SK-N-SH (cell line): ENCODE measurements around the gene ST7. TPM values are rescaled to one million over a fixed set of nuclear protein-coding genes. Genes with fewer than 3 reads are reported as not detected.

Source experiments
- CTCF ChIA-PET: fragments of 300-600, 350-600 bp; formaldehyde crosslinking; extraction: SDS; loops from one replicate; lab custom pipeline; 2021; lab: Yijun Ruan, JAX
- POLR2A ChIA-PET: fragments of 350-600 bp; sonication (Branson Sonifier 250); formaldehyde crosslinking; extraction: SDS; loops from one replicate; lab custom pipeline; 2020; ENCODE audit warnings: antibody characterized with exemption, inconsistent platforms; lab: Yijun Ruan, JAX
- DNase-seq: peaks from one replicate; pipeline ENCODE4 v3.0.0; 2012
- H2AFZ ChIP-seq: fragments of 200-600 bp; sonication (generic); 2 replicates; pipeline ENCODE4 v1.8.1; 2016; ENCODE audit warnings: antibody characterized with exemption, mild to moderate bottlenecking, low read depth
- H3F3A ChIP-seq: fragments of 200-600 bp; sonication (generic); replicated peaks from 2 replicates; pipeline ENCODE3; 2016; ENCODE audit warnings: antibody characterized with exemption, mild to moderate bottlenecking; ENCODE audit not compliant: insufficient read depth
- H3K27ac ChIP-seq, 2 experiments: fragments of 200-500 bp in 1 of 2; fragments of 200-600 bp in 1 of 2; sonication (Bioruptor generic) in 1 of 2; sonication (generic), shearing (Covaris generic) in 1 of 2; 2 replicates each; pipeline versions ENCODE4 v1.5.1 to v1.6.1; 2014 to 2016; ENCODE audit warnings: low read depth in 2 of 2, inconsistent platforms in 1 of 2, low read length in 1 of 2, mild to moderate bottlenecking in 1 of 2, mixed read lengths in 1 of 2
- H3K27me3 ChIP-seq: fragments of 200-600 bp; sonication (generic), shearing (Covaris generic); 2 replicates; pipeline ENCODE4 v1.6.1; 2016; ENCODE audit warnings: mixed run types; ENCODE audit not compliant: insufficient read depth
- H3K36me3 ChIP-seq, 2 experiments: fragments of 200-500 bp in 1 of 2; fragments of 200-600 bp in 1 of 2; sonication (Bioruptor generic) in 1 of 2; sonication (generic) in 1 of 2; replicated peaks in 1 of 2; 2 replicates each; pipeline versions ENCODE3 to v1.5.1; 2014 to 2016; ENCODE audit warnings: low read length in 1 of 2, mild to moderate bottlenecking in 1 of 2; ENCODE audit not compliant: insufficient read depth in 2 of 2, control insufficient read depth in 1 of 2
- H3K4me1 ChIP-seq, 2 experiments: fragments of 200-500 bp in 1 of 2; fragments of 200-600 bp in 1 of 2; sonication (Bioruptor generic) in 1 of 2; sonication (generic), shearing (Covaris generic) in 1 of 2; 2 replicates each; pipeline versions ENCODE4 v1.5.1 to v1.6.1; 2014 to 2016; ENCODE audit warnings: low read depth in 1 of 2, low read length in 1 of 2, mixed run types in 1 of 2; ENCODE audit not compliant: insufficient read depth in 2 of 2, control insufficient read depth in 1 of 2
- H3K4me2 ChIP-seq: fragments of 200-600 bp; sonication (generic), shearing (Covaris generic); 2 replicates; pipeline ENCODE4 v1.6.1; 2017; ENCODE audit warnings: mixed run types
- H3K4me3 ChIP-seq, 2 experiments: fragments of 200-500 bp in 1 of 2; fragments of 200-600 bp in 1 of 2; sonication (Bioruptor generic) in 1 of 2; sonication (generic), shearing (Covaris generic) in 1 of 2; 2 replicates each; pipeline versions ENCODE4 v1.5.1 to v1.8.1; 2014 to 2016; ENCODE audit warnings: low read depth in 2 of 2, inconsistent platforms in 1 of 2, low read length in 1 of 2, mild to moderate bottlenecking in 1 of 2, mixed read lengths in 1 of 2, moderate library complexity in 1 of 2
- H3K79me2 ChIP-seq: fragments of 200-600 bp; sonication (generic); 2 replicates; pipeline ENCODE4 v1.8.1; 2017; ENCODE audit warnings: mild to moderate bottlenecking; ENCODE audit not compliant: insufficient read depth
- H3K9ac ChIP-seq: fragments of 200-600 bp; sonication (generic); 2 replicates; pipeline ENCODE4 v1.6.1; 2017; ENCODE audit warnings: mixed run types
- H3K9me2 ChIP-seq: fragments of 200-600 bp; sonication (generic); 2 replicates; pipeline ENCODE4 v1.6.1; 2017; ENCODE audit warnings: mixed run types
- H3K9me3 ChIP-seq: fragments of 200-600 bp; sonication (generic); 2 replicates; pipeline ENCODE4 v1.6.1; 2017; ENCODE audit warnings: mixed run types, mild to moderate bottlenecking, moderate library complexity
- H4K20me1 ChIP-seq: fragments of 200-600 bp; sonication (generic); 2 replicates; pipeline ENCODE4 v1.6.1; 2017; ENCODE audit warnings: mild to moderate bottlenecking, mixed run types; ENCODE audit not compliant: insufficient read depth
- CHD2 ChIP-seq: fragments of 150-350 bp; IDR thresholded peaks from 2 replicates; pipeline ENCODE4 v1.6.1; 2018; ENCODE audit warnings: low read length; ENCODE audit not compliant: partially characterized antibody
- ELF1 ChIP-seq: IDR thresholded peaks from 2 replicates; pipeline ENCODE4 v1.4.0; 2012
- EP300 ChIP-seq, 2 experiments: IDR thresholded peaks; 2 replicates each; pipeline versions ENCODE4 v1.4.0 to v1.6.1; 2012; ENCODE audit warnings: borderline replicate concordance in 1 of 2, low read depth in 1 of 2, low read length in 1 of 2
- EZH2phosphoT487 ChIP-seq: fragments of 200-600 bp; sonication (generic); IDR thresholded peaks from 2 replicates; pipeline ENCODE4 v1.6.1; 2017; ENCODE audit warnings: low read depth, mixed run types, mild to moderate bottlenecking, antibody characterized with exemption, moderate library complexity, borderline replicate concordance
- FOSL2 ChIP-seq: IDR thresholded peaks from 2 replicates; pipeline ENCODE4 v1.4.0; 2012; ENCODE audit warnings: low read depth, mild to moderate bottlenecking, moderate library complexity, borderline replicate concordance
- GATA2 ChIP-seq: sonication (generic); formaldehyde crosslinking; IDR thresholded peaks from 2 replicates; pipeline ENCODE4 v1.5.0; 2020; ENCODE audit warnings: mild to moderate bottlenecking, missing genetic modification reagents
- MXI1 ChIP-seq: IDR thresholded peaks from 2 replicates; pipeline ENCODE4 v1.6.1; 2012; ENCODE audit warnings: mild to moderate bottlenecking, low read depth, low read length, improper control_type of control experiment
- NFIC ChIP-seq: IDR thresholded peaks from 2 replicates; pipeline ENCODE4 v1.4.0; 2012; ENCODE audit warnings: borderline replicate concordance
- NRF1 ChIP-seq: IDR thresholded peaks from 2 replicates; pipeline ENCODE4 v1.6.1; 2012; ENCODE audit warnings: low read depth, mild to moderate bottlenecking, low read length
- RAD21 ChIP-seq: IDR thresholded peaks from 2 replicates; pipeline ENCODE4 v1.6.1; 2012; ENCODE audit warnings: mild to moderate bottlenecking, low read length
- RCOR1 ChIP-seq: fragments of 150-350 bp; IDR thresholded peaks from 2 replicates; pipeline ENCODE4 v1.6.1; 2017; ENCODE audit warnings: antibody characterized with exemption, low read length
- RXRA ChIP-seq: IDR thresholded peaks from 2 replicates; pipeline ENCODE4 v1.4.0; 2012; ENCODE audit warnings: low read depth, mild to moderate bottlenecking, borderline replicate concordance
- SIN3A ChIP-seq: IDR thresholded peaks from 2 replicates; pipeline ENCODE4 v1.6.1; 2012; ENCODE audit warnings: low read depth, mild to moderate bottlenecking, low read length, moderate library complexity, borderline replicate concordance
- SMC3 ChIP-seq: IDR thresholded peaks from 2 replicates; pipeline ENCODE4 v1.6.1; 2012; ENCODE audit warnings: low read depth, low read length, improper control_type of control experiment
- TCF12 ChIP-seq: IDR thresholded peaks from 2 replicates; pipeline ENCODE4 v1.4.0; 2012
- TEAD4 ChIP-seq: IDR thresholded peaks from 2 replicates; pipeline ENCODE4 v1.4.0; 2012; ENCODE audit warnings: mild to moderate bottlenecking, borderline replicate concordance; ENCODE audit not compliant: insufficient read depth
- YY1 ChIP-seq: IDR thresholded peaks from 2 replicates; pipeline ENCODE4 v1.4.0; 2012; ENCODE audit warnings: low read depth, mild to moderate bottlenecking
- WGBS: methylation state at CpG from one replicate; pipeline ENCODE4 v1.1.6; 2017; ENCODE audit warnings: low lambda C conversion rate; 5-methylcytosine and 5-hydroxymethylcytosine counted together
- polyA plus RNA-seq, 3 experiments: library from polyadenylated mRNA; depleted of rRNA; stranded (reverse); fragments of >200 nt; gene quantifications; 2 replicates each; pipeline ENCODE4 v1.2.3, GENCODE V29; 2012
- TF ChIP-seq, protein P1 (sequence below): IDR thresholded peaks from 2 replicates; pipeline ENCODE4 v1.4.0; 2012; ENCODE audit warnings: low read depth
- TF ChIP-seq, protein P2 (sequence below): IDR thresholded peaks from 2 replicates; pipeline ENCODE4 v1.4.0; 2012; ENCODE audit warnings: low read depth, borderline replicate concordance
- TF ChIP-seq, protein P3 (sequence below): fragments of 200-600 bp; sonication (generic); IDR thresholded peaks from 2 replicates; pipeline ENCODE4 v1.6.1; 2017; ENCODE audit warnings: antibody characterized with exemption, mild to moderate bottlenecking, moderate library complexity

Gene ST7
- polyA plus RNA-seq, 1 of the 3 experiments (the other 2 are of a cell fraction): 23.5 TPM

- H3K4me1 ChIP-seq: no peaks in the 10 kb centered on the region; a peak in 2 of 4 replicates
- DNase-seq: no peak
- H3K79me2 ChIP-seq: no peaks in the 10 kb centered on the region
- WGBS: 95% methylated on average over 2 of the region's 2 CpGs
- H4K20me1 ChIP-seq: no peaks in the 10 kb centered on the region
- H3K27me3 ChIP-seq: no peaks in the 10 kb centered on the region
- H3F3A ChIP-seq: no peaks in the 10 kb centered on the region
- ChIA-PET CTCF (interaction anchor here (1.4 kb wide), 1 partner anchor 20 kb away, joined by 6 read pairs; no protein-coding TSS in a partner anchor), POLR2A (no interaction called here)
- H3K27ac ChIP-seq: no peak overlapping the region; a peak in 1 of 4 replicates
- no peaks in the 10 kb centered on the region for H3K9me3 ChIP-seq
- no peaks in the 10 kb centered on the region for H3K9me2 ChIP-seq
- TF ChIP-seq RXRA (no peak), RAD21 (no peak), NRF1 (no peak), RCOR1 (no peak), TCF12 (no peak), SIN3A (no peak), NFIC (no peak), TEAD4 (no peak), YY1 (no peak), GATA2 (CRISPR knock-in tag) (no peak), CHD2 (no peak), FOSL2 (no peak), ELF1 (no peak), EZH2phosphoT487 (no peak), MXI1 (no peak), SMC3 (no peak)
- TF ChIP-seq, protein P1, sequence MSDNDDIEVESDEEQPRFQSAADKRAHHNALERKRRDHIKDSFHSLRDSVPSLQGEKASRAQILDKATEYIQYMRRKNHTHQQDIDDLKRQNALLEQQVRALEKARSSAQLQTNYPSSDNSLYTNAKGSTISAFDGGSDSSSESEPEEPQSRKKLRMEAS: no peak
- TF ChIP-seq, protein P2, sequence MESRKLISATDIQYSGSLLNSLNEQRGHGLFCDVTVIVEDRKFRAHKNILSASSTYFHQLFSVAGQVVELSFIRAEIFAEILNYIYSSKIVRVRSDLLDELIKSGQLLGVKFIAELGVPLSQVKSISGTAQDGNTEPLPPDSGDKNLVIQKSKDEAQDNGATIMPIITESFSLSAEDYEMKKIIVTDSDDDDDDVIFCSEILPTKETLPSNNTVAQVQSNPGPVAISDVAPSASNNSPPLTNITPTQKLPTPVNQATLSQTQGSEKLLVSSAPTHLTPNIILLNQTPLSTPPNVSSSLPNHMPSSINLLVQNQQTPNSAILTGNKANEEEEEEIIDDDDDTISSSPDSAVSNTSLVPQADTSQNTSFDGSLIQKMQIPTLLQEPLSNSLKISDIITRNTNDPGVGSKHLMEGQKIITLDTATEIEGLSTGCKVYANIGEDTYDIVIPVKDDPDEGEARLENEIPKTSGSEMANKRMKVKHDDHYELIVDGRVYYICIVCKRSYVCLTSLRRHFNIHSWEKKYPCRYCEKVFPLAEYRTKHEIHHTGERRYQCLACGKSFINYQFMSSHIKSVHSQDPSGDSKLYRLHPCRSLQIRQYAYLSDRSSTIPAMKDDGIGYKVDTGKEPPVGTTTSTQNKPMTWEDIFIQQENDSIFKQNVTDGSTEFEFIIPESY: no peak
- no peak overlapping the region for H3K9ac ChIP-seq
- H2AFZ ChIP-seq: no peak overlapping the region
- no peak overlapping the region for H3K4me3 ChIP-seq
- peaks cover 22 to 34% of the 10 kb centered on the region in 2 experiments for H3K36me3 ChIP-seq
- H3K4me2 ChIP-seq: no peak overlapping the region
Observed at GRCh38 chr7:117193564-117193963, 240.3 kb downstream of the ST7 start.

- ChIA-PET POLR2A (no interaction called here), CTCF (interaction anchor here (0.7 to 1.4 kb wide), 3 partner anchors 15 to 200 kb away, joined by 3 to 6 read pairs (median 4); no protein-coding TSS in a partner anchor)
- no peak overlapping the region for H2AFZ ChIP-seq
- H3K4me3 ChIP-seq: no peak overlapping the region
- no peaks in the 10 kb centered on the region for H3K79me2 ChIP-seq
- no peak for DNase-seq
- no peaks in the 10 kb centered on the region for H3F3A ChIP-seq
- TF ChIP-seq EZH2phosphoT487: no peak
- TF ChIP-seq SMC3: no peak
- no peak for TF ChIP-seq ELF1
- no peak for TF ChIP-seq EP300 (IDR thresholded peaks at IDR 0.05; ENCODE audit: borderline replicate concordance in 1 of 2, low read depth in 1 of 2, low read length in 1 of 2)
- TF ChIP-seq YY1: no peak
- TF ChIP-seq, protein P3, sequence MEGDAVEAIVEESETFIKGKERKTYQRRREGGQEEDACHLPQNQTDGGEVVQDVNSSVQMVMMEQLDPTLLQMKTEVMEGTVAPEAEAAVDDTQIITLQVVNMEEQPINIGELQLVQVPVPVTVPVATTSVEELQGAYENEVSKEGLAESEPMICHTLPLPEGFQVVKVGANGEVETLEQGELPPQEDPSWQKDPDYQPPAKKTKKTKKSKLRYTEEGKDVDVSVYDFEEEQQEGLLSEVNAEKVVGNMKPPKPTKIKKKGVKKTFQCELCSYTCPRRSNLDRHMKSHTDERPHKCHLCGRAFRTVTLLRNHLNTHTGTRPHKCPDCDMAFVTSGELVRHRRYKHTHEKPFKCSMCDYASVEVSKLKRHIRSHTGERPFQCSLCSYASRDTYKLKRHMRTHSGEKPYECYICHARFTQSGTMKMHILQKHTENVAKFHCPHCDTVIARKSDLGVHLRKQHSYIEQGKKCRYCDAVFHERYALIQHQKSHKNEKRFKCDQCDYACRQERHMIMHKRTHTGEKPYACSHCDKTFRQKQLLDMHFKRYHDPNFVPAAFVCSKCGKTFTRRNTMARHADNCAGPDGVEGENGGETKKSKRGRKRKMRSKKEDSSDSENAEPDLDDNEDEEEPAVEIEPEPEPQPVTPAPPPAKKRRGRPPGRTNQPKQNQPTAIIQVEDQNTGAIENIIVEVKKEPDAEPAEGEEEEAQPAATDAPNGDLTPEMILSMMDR: no peak
- TF ChIP-seq, protein P2: no peak
- no peak for TF ChIP-seq NRF1
- TF ChIP-seq RAD21: no peak
- no peak overlapping the region for H3K9ac ChIP-seq
- peaks cover 25 to 34% of the 10 kb centered on the region in 2 experiments for H3K36me3 ChIP-seq
- H3K27ac ChIP-seq: no peak overlapping the region
- H4K20me1 ChIP-seq: no peaks in the 10 kb centered on the region
- H3K4me1 ChIP-seq: no peaks in the 10 kb centered on the region; a peak in 1 of 4 replicates
- WGBS: 90% methylated on average over 2 of the region's 2 CpGs
- no peaks in the 10 kb centered on the region for H3K27me3 ChIP-seq
- H3K9me3 ChIP-seq: no peaks in the 10 kb centered on the region
- no peaks in the 10 kb centered on the region for H3K9me2 ChIP-seq
- H3K4me2 ChIP-seq: no peak overlapping the region
Observed at GRCh38 chr7:117194445-117194844, 241.1 kb downstream of the ST7 start.
